Mucosa of rectum (tissue), 2 donors: ENCODE data around the gene CES4A.

Experiments used
- H3K27ac ChIP-seq, 2 donors: one replicate each; pipeline ENCODE4 v1.7.0; 2013; ENCODE audit warnings: inconsistent platforms in 2 of 2, low read depth in 2 of 2, low read length in 2 of 2
- H3K27me3 ChIP-seq, 2 donors: one replicate each; pipeline ENCODE4 v1.7.0; 2013; ENCODE audit warnings: low read length in 2 of 2; ENCODE audit not compliant: control insufficient read depth in 2 of 2, insufficient read depth in 2 of 2
- H3K36me3 ChIP-seq, 2 donors: one replicate each; pipeline ENCODE4 v1.7.0; 2013; ENCODE audit warnings: low read length in 2 of 2; ENCODE audit not compliant: control insufficient read depth in 2 of 2, insufficient read depth in 2 of 2
- H3K4me1 ChIP-seq, 2 donors: one replicate each; pipeline ENCODE4 v1.7.0; 2013; ENCODE audit warnings: low read length in 2 of 2, mild to moderate bottlenecking in 1 of 2; ENCODE audit not compliant: control insufficient read depth in 2 of 2, insufficient read depth in 2 of 2
- H3K4me3 ChIP-seq, 2 donors: one replicate each; pipeline ENCODE4 v1.7.0; 2013; ENCODE audit warnings: low read length in 2 of 2
- H3K9ac ChIP-seq, 2 donors: one replicate each; pipeline ENCODE4 v1.7.0; 2013; ENCODE audit warnings: low read length in 2 of 2, low read depth in 1 of 2, mild to moderate bottlenecking in 1 of 2
- H3K9me3 ChIP-seq, 2 donors: one replicate each; pipeline ENCODE4 v1.7.0; 2013; ENCODE audit warnings: low read length in 2 of 2; ENCODE audit not compliant: control insufficient read depth in 2 of 2
- donor health status: healthy.
- donor health status: Normal muscosa, but diverticular disease.

CES4A gene

DNA sequence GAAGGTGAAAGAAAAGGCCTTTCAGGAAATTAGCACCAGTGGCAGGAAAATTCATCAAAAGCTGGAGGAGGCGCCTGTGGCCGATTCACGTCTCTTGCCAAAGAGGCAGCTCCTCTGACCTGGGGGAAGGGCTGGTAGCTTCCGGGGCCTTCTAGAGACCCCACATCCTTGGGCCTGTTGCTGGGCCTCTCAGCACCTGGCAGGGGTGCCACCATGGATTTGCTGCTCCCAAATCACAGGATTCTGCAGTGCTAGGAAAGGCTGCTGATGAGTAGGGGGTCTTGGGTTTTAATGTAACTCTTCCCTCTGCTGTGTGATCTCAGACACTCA, 29.0 kb downstream of the CES4A start:
- peaks cover 12 to 20% of the 10 kb centered on the region in 2 donors for H3K27me3 ChIP-seq
- no peak overlapping the region for H3K4me3 ChIP-seq
- H3K9ac ChIP-seq: no peak overlapping the region
- H3K27ac ChIP-seq: no peak overlapping the region
- no peaks in the 10 kb centered on the region for H3K9me3 ChIP-seq
- H3K4me1 ChIP-seq: peaks cover 9 to 11% of the 10 kb centered on the region in 2 donors
- H3K36me3 ChIP-seq: no peaks in the 10 kb centered on the region

DNA sequence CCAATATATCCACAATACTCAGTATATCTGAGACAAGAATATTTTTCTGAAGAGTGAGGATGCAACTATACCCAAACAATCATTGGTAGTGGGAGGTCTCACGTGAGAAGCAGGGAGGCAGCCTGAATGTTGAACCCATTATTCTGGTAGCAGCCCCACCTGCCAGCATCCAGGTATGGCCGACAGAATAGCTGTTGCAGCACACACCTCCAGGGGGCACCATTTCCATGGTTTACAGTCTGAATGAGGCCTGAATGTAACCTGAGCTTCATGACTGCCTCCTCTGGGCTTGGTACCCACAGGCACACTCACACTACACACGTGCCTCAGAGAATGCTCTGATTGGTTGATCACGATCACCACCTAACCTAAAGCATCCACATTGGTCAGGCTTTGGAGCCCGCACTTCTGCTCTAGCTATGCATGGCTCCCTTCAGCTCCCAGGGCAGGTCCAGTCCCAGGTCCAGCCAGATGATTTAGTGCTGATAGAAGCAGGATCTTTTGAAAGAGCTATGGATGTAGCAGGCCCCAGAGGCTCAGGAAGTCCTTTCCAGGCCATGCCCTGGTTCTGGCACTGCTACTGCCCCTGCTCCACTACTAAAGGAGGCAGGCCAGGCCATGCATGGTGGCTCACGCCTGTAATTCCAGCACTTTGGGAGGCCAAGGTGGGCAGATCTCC, 29.6 kb downstream of the CES4A start:
- peaks cover 9 to 11% of the 10 kb centered on the region in 2 donors for H3K4me1 ChIP-seq
- no peak overlapping the region for H3K27ac ChIP-seq
- no peaks in the 10 kb centered on the region for H3K36me3 ChIP-seq
- no peak overlapping the region for H3K4me3 ChIP-seq
- H3K9ac ChIP-seq: no peak overlapping the region
- H3K9me3 ChIP-seq: no peaks in the 10 kb centered on the region
- peaks cover 12 to 19% of the 10 kb centered on the region in 2 donors for H3K27me3 ChIP-seq

GRCh38 chr16:67019171-67019570, 30.8 kb downstream of the CES4A start:
- Histone ChIP-seq H3K9ac (no peak overlapping the region), H3K4me3 (no peak overlapping the region), H3K36me3 (no peaks in the 10 kb centered on the region), H3K27me3 (peaks cover 6 to 10% of the 10 kb centered on the region in 2 donors), H3K4me1 (peaks cover 3 to 4% of the 10 kb centered on the region in 2 donors), H3K27ac (no peak overlapping the region), H3K9me3 (no peaks in the 10 kb centered on the region)

GRCh38 chr16:67021321-67021720, 32.9 kb downstream of the CES4A start:
- H3K4me1 ChIP-seq: no peaks in the 10 kb centered on the region
- H3K9me3 ChIP-seq: no peaks in the 10 kb centered on the region
- H3K9ac ChIP-seq: no peak overlapping the region
- H3K27me3 ChIP-seq: peaks cover 0 to 1% of the 10 kb centered on the region in 2 donors
- no peak overlapping the region for H3K4me3 ChIP-seq
- no peak overlapping the region for H3K27ac ChIP-seq
- H3K36me3 ChIP-seq: no peaks in the 10 kb centered on the region

DNA sequence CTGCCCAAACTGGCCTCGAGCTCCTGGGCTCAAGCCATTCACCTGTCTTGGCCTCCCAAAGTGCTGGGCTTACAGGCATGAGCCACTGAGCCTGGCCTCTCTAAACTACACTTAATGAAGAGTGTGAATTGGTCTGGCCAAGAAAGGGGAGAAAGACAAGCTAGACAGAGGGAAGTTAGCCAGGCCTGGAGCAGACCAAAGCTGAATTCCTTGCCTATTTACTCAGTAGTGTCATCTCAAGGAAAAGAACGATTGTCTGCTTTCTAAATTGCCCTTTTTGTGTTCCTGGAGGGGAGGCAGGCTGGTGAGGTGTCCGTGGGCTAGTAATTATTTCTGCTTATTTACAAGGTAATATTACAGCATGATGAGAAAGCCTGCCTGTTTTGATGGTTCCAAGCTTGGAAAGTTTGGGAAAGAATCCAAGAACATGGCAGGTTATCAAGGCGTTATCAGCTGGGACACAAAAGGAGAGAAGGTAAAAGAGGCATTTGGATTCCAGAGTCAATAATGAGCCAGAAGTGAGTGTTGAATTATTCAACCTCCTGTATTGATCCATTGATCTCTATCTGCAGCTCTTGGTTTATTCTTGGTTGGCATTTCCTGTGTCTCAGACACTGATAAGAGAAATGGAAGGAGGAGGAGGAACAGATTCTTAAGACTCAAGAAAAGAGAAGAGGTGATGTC, 34.3 kb downstream of the CES4A start:
- no peaks in the 10 kb centered on the region for H3K4me1 ChIP-seq
- no peak overlapping the region for H3K9ac ChIP-seq
- H3K27ac ChIP-seq: no peak overlapping the region
- H3K36me3 ChIP-seq: no peaks in the 10 kb centered on the region
- H3K4me3 ChIP-seq: no peak overlapping the region
- no peaks in the 10 kb centered on the region for H3K27me3 ChIP-seq
- no peaks in the 10 kb centered on the region for H3K9me3 ChIP-seq

DNA sequence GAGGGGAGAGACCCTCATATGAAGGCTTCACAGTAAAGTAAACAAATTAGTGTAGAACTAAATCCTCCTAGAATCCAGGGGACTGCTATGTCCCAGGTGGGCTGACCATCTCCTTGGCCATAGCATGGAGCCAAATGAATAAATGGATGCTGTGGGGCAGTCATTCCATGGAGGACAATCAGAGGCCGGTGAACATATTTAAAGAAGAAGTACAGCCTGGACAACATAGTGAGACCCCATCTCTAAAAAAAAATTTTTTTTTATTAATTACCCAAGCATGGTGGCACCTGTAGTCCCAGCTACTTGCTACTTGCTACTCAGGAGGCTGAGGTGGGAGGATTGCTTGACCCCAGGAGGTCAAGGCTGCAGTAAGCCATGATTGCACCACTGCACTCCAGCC, 35.3 kb downstream of the CES4A start:
- Histone ChIP-seq H3K9me3 (no peaks in the 10 kb centered on the region), H3K36me3 (no peaks in the 10 kb centered on the region), H3K4me3 (no peak overlapping the region), H3K9ac (no peak overlapping the region), H3K4me1 (peaks cover 0 to 4% of the 10 kb centered on the region in 2 donors), H3K27ac (no peak overlapping the region), H3K27me3 (no peaks in the 10 kb centered on the region)

GRCh38 chr16:67024384-67025209, 36.2 kb downstream of the CES4A start:
- H3K4me3 ChIP-seq: no peak overlapping the region
- no peaks in the 10 kb centered on the region for H3K9me3 ChIP-seq
- H3K4me1 ChIP-seq: peaks cover 0 to 4% of the 10 kb centered on the region in 2 donors
- H3K36me3 ChIP-seq: no peaks in the 10 kb centered on the region
- H3K9ac ChIP-seq: no peak overlapping the region
- no peak overlapping the region for H3K27ac ChIP-seq
- H3K27me3 ChIP-seq: no peaks in the 10 kb centered on the region

- Histone ChIP-seq H3K4me1 (peaks cover 1 to 4% of the 10 kb centered on the region in 2 donors), H3K4me3 (no peak overlapping the region), H3K36me3 (no peaks in the 10 kb centered on the region), H3K27ac (no peak overlapping the region), H3K27me3 (no peaks in the 10 kb centered on the region), H3K9ac (no peak overlapping the region), H3K9me3 (no peaks in the 10 kb centered on the region)
These were observed 36.8 kb downstream of the CES4A start for GRCh38 chr16:67025210-67025550.

GRCh38 chr16:67026570-67026969, 38.2 kb downstream of the CES4A start:
- Histone ChIP-seq H3K27me3 (no peaks in the 10 kb centered on the region), H3K4me1 (peaks cover 7% of the 10 kb centered on the region in 2 donors), H3K9ac (no peak overlapping the region), H3K4me3 (no peak overlapping the region), H3K27ac (no peak overlapping the region), H3K36me3 (peaks cover 0 to under 1% of the 10 kb centered on the region in 2 donors), H3K9me3 (no peaks in the 10 kb centered on the region)

DNA sequence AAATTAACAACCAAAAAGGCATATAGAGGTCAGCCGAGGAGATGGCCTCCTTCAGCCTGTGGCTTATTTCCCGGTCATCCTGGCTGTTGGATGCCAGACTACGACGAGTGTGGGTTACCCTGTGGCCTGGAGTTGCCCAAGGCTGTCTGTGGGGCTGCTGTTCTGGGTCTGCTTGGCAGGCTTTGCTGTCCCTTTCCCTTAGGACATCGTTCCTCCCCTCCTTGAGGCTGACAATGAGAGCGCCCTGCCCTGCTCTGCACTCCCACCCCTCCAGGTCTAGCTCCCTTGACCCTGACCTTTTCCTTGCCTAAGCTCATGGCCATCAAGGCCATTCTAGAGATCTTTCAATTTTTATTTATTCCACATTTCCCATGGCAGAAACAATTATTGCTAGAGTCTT, 38.7 kb downstream of the CES4A start:
- Histone ChIP-seq H3K4me3 (no peak overlapping the region), H3K4me1 (peaks cover 7% of the 10 kb centered on the region in 2 donors), H3K9ac (no peak overlapping the region), H3K27ac (no peak overlapping the region), H3K9me3 (no peaks in the 10 kb centered on the region), H3K36me3 (peaks cover 0 to 5% of the 10 kb centered on the region in 2 donors), H3K27me3 (no peaks in the 10 kb centered on the region)
